Central memory CD8-positive, alpha-beta T cell (primary cell): ENCODE data around the gene WFS1.

Experiments
- ATAC-seq: fragments of 150-1000 bp; cut with Tn5 transposase; replicated peaks from 2 replicates; pipeline ENCODE4 v1.10.0; 2022; ENCODE audit warnings: mild to moderate bottlenecking, moderate FRiP score, moderate number of reproducible peaks; ENCODE audit not compliant: poor library complexity, severe bottlenecking; ENCODE audit errors: extremely low read depth
- DNase-seq, 2 donors: peaks; one replicate each; pipeline ENCODE4 v3.0.0; 2021; ENCODE audit warnings: low spot score in 2 of 2
- H3K27ac Mint-ChIP-seq: one replicate; pipeline ENCODE4 v1.8.0; 2022; ENCODE audit warnings: low read depth, mild to moderate bottlenecking, moderate library complexity, mixed read lengths
- H3K27me3 Mint-ChIP-seq: one replicate; pipeline ENCODE4 v1.8.0; 2022; ENCODE audit warnings: mixed read lengths
- H3K36me3 Mint-ChIP-seq: one replicate; pipeline ENCODE4 v1.8.0; 2022; ENCODE audit warnings: mild to moderate bottlenecking, moderate library complexity, mixed read lengths; ENCODE audit not compliant: insufficient read depth
- H3K4me1 Mint-ChIP-seq: one replicate; pipeline ENCODE4 v1.8.0; 2022; ENCODE audit warnings: mixed read lengths
- H3K4me3 Mint-ChIP-seq: one replicate; pipeline ENCODE4 v1.8.0; 2022; ENCODE audit warnings: mild to moderate bottlenecking, moderate library complexity, mixed read lengths
- H3K9me3 Mint-ChIP-seq: one replicate; pipeline ENCODE4 v1.8.0; 2022; ENCODE audit warnings: mixed read lengths

Gene WFS1

GRCh38 chr4:6257247-6258025 lies 12.2 kb upstream of the WFS1 start:
- H3K9me3 Mint-ChIP-seq: no peaks in the 10 kb centered on the region
- no peak overlapping the region for H3K4me3 Mint-ChIP-seq
- peaks cover 8% of the 10 kb centered on the region for H3K4me1 Mint-ChIP-seq
- peaks cover 63% of the 10 kb centered on the region for H3K27me3 Mint-ChIP-seq
- ATAC-seq (no peak), DNase-seq (no peak)
- H3K27ac Mint-ChIP-seq: no peak overlapping the region
- no peaks in the 10 kb centered on the region for H3K36me3 Mint-ChIP-seq

- Mint-ChIP-seq H3K36me3 (no peaks in the 10 kb centered on the region), H3K4me3 (no peak overlapping the region)
- ATAC-seq: no peak
Observed at GRCh38 chr4:6258026-6258360, 11.7 kb upstream of the WFS1 start.

GRCh38 chr4:6258741-6259140 lies 10.9 kb upstream of the WFS1 start:
- no peaks in the 10 kb centered on the region for H3K36me3 Mint-ChIP-seq
- no peak overlapping the region for H3K4me3 Mint-ChIP-seq
- DNase-seq (no peak), ATAC-seq (no peak)
- H3K27ac Mint-ChIP-seq: no peak overlapping the region
- H3K9me3 Mint-ChIP-seq: no peaks in the 10 kb centered on the region
- H3K4me1 Mint-ChIP-seq: peaks cover 8% of the 10 kb centered on the region
- H3K27me3 Mint-ChIP-seq: peaks cover 66% of the 10 kb centered on the region

More at GRCh38 chr4:6258026-6258360, 11.7 kb upstream of the WFS1 start:
- H3K4me1 Mint-ChIP-seq: peaks cover 8% of the 10 kb centered on the region
- H3K9me3 Mint-ChIP-seq: no peaks in the 10 kb centered on the region
- H3K27ac Mint-ChIP-seq: no peak overlapping the region
- DNase-seq: no peak
- H3K27me3 Mint-ChIP-seq: peaks cover 66% of the 10 kb centered on the region

GRCh38 chr4:6259886-6260285 lies 9.8 kb upstream of the WFS1 start:
- peaks cover 8% of the 10 kb centered on the region for H3K4me1 Mint-ChIP-seq
- peaks cover 60% of the 10 kb centered on the region for H3K27me3 Mint-ChIP-seq
- H3K27ac Mint-ChIP-seq: no peak overlapping the region
- H3K36me3 Mint-ChIP-seq: no peaks in the 10 kb centered on the region
- DNase-seq (no peak), ATAC-seq (no peak)
- no peak overlapping the region for H3K4me3 Mint-ChIP-seq
- H3K9me3 Mint-ChIP-seq: no peaks in the 10 kb centered on the region

GRCh38 chr4:6262176-6262575 lies 7.5 kb upstream of the WFS1 start:
- no peaks in the 10 kb centered on the region for H3K9me3 Mint-ChIP-seq
- peaks cover 3% of the 10 kb centered on the region for H3K4me1 Mint-ChIP-seq
- no peak for DNase-seq
- no peak overlapping the region for H3K4me3 Mint-ChIP-seq
- ATAC-seq: no peak
- H3K27me3 Mint-ChIP-seq: peaks cover 38% of the 10 kb centered on the region
- no peaks in the 10 kb centered on the region for H3K36me3 Mint-ChIP-seq
- no peak overlapping the region for H3K27ac Mint-ChIP-seq

- Mint-ChIP-seq H3K36me3 (no peaks in the 10 kb centered on the region), H3K9me3 (no peaks in the 10 kb centered on the region), H3K4me3 (no peak overlapping the region), H3K4me1 (no peaks in the 10 kb centered on the region), H3K27me3 (peaks cover 30% of the 10 kb centered on the region), H3K27ac (no peak overlapping the region)
- DNase-seq: no peak
- no peak for ATAC-seq
Observed at GRCh38 chr4:6262847-6263487, 6.7 kb upstream of the WFS1 start.

- DNase-seq (no peak), ATAC-seq (no peak)
- H3K36me3 Mint-ChIP-seq: no peaks in the 10 kb centered on the region
- no peaks in the 10 kb centered on the region for H3K4me1 Mint-ChIP-seq
- no peaks in the 10 kb centered on the region for H3K9me3 Mint-ChIP-seq
- no peak overlapping the region for H3K4me3 Mint-ChIP-seq
- H3K27ac Mint-ChIP-seq: no peak overlapping the region
- peaks cover 30% of the 10 kb centered on the region for H3K27me3 Mint-ChIP-seq
Observed at GRCh38 chr4:6263526-6264224, 6.0 kb upstream of the WFS1 start.

GRCh38 chr4:6264225-6264540 lies 5.5 kb upstream of the WFS1 start:
- no peaks in the 10 kb centered on the region for H3K9me3 Mint-ChIP-seq

GRCh38 chr4:6265546-6265945 lies 4.1 kb upstream of the WFS1 start:
- no peaks in the 10 kb centered on the region for H3K9me3 Mint-ChIP-seq
- peaks cover 22% of the 10 kb centered on the region for H3K27me3 Mint-ChIP-seq
- no peak overlapping the region for H3K27ac Mint-ChIP-seq
- ATAC-seq (no peak), DNase-seq (no peak)
- peaks cover 3% of the 10 kb centered on the region for H3K36me3 Mint-ChIP-seq
- peaks cover 6% of the 10 kb centered on the region for H3K4me1 Mint-ChIP-seq
- H3K4me3 Mint-ChIP-seq: no peak overlapping the region

More at GRCh38 chr4:6264225-6264540, 5.5 kb upstream of the WFS1 start:
- Mint-ChIP-seq H3K4me3 (no peak overlapping the region), H3K27me3 (peaks cover 30% of the 10 kb centered on the region), H3K4me1 (peaks cover 4% of the 10 kb centered on the region), H3K36me3 (no peaks in the 10 kb centered on the region), H3K27ac (no peak overlapping the region)
- no peak for ATAC-seq
- DNase-seq: no peak

- ATAC-seq: no peak
- H3K27me3 Mint-ChIP-seq: peaks cover 2% of the 10 kb centered on the region
Observed at GRCh38 chr4:6267573-6267972, 2.1 kb upstream of the WFS1 start.

GRCh38 chr4:6268650-6269615 lies 717 bp upstream of the WFS1 start:
- ATAC-seq: peak; percentile 35
- no peak overlapping the region for H3K27ac Mint-ChIP-seq
- no peak for DNase-seq
- peak overlapping the region; percentile 74 for H3K4me3 Mint-ChIP-seq
- peaks cover 6% of the 10 kb centered on the region for H3K4me1 Mint-ChIP-seq
- H3K27me3 Mint-ChIP-seq: no peaks in the 10 kb centered on the region
- H3K36me3 Mint-ChIP-seq: peaks cover 7% of the 10 kb centered on the region
- H3K9me3 Mint-ChIP-seq: no peaks in the 10 kb centered on the region

More at GRCh38 chr4:6267573-6267972, 2.1 kb upstream of the WFS1 start:
- no peaks in the 10 kb centered on the region for H3K9me3 Mint-ChIP-seq
- no peak overlapping the region for H3K4me3 Mint-ChIP-seq
- no peak overlapping the region for H3K27ac Mint-ChIP-seq
- peaks cover 5% of the 10 kb centered on the region for H3K36me3 Mint-ChIP-seq
- no peak for DNase-seq
- peaks cover 6% of the 10 kb centered on the region for H3K4me1 Mint-ChIP-seq

GRCh38 chr4:6270636-6271121 lies 1.0 kb downstream of the WFS1 start:
- ATAC-seq (no peak), DNase-seq (no peak)
- peaks cover 7% of the 10 kb centered on the region for H3K36me3 Mint-ChIP-seq
- peak overlapping the region; percentile 76 for H3K4me3 Mint-ChIP-seq
- H3K27ac Mint-ChIP-seq: no peak overlapping the region
- H3K9me3 Mint-ChIP-seq: no peaks in the 10 kb centered on the region
- H3K4me1 Mint-ChIP-seq: peaks cover 6% of the 10 kb centered on the region
- H3K27me3 Mint-ChIP-seq: no peaks in the 10 kb centered on the region
